HG02973 (cell line): ENCODE measurements around the gene CFAP54.
"Not testable (repeated sequence)": the region's sequence is repeated elsewhere in the genome, so short reads cannot be mapped to it uniquely, and the experiment has no call there.

Source experiments
- ATAC-seq: cut with Tn5 transposase; IDR thresholded peaks from one replicate; pipeline ENCODE4 v1.9.1; 2021; ENCODE audit warnings: moderate library complexity; ENCODE audit not compliant: unreplicated experiment

Gene CFAP54

DNA sequence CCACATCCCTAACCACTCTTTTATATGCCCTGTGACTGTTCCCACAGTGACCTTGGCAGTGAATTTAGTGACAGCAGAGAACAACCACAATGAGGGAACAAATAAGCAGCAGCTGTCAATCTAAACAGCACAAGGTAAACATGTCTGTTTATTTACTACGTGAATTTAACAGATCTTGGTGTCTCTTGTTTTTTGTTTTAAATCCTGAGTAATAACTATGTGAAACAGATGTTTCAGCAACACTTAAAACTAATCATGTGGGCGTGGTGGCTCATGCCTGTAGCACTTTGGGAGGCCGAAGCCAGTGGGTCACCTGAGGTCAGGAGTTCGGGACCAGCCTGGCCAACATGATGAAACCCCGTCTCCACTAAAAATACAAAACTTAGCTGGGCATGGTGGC lies 17.0 kb upstream of the CFAP54 start:
- no peak for ATAC-seq

- ATAC-seq: no peak
These were observed 15.8 kb upstream of the CFAP54 start for GRCh38 chr12:96473394-96474093.

- ATAC-seq: no peak
These were observed 15.2 kb upstream of the CFAP54 start for GRCh38 chr12:96474206-96474605.

DNA sequence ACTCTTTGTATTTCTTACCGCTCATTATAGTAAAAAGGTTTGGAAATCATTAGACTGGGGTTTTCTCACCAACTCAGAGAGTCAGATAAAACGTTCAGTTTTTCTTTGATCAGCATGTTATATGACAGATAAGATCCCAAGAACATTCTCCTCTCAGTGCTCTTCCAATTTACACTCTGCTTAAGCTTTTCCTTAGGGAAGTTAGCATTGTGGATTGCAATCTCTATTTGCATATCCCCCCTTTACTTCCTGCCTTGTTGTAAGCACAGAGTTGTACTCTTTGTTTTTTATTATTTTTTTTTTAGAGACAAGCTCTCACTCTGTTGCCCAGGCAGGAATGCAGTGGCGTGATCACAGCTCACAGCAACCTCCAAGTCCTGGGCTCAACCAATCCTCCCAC lies 11.4 kb upstream of the CFAP54 start:
- ATAC-seq: no peak

DNA sequence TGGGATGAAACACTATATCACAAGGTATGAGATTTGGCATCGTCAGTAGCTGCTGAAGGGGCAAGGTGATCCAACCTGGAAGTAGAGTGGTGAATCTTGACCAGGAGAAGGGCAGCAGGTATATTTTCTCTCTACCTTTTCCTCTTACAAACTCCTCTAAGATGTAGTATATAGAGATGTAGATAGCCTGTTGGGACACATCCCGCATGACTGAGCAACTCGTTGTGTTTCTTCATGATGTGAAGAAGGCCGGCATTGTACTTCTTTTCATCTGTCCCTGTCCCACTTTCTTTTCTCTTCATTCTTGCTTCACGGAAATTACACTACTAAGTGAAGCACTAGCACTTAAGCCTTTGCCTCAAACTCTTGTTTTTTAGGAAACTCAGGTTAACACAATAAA lies 7.3 kb upstream of the CFAP54 start:
- ATAC-seq: no peak

DNA sequence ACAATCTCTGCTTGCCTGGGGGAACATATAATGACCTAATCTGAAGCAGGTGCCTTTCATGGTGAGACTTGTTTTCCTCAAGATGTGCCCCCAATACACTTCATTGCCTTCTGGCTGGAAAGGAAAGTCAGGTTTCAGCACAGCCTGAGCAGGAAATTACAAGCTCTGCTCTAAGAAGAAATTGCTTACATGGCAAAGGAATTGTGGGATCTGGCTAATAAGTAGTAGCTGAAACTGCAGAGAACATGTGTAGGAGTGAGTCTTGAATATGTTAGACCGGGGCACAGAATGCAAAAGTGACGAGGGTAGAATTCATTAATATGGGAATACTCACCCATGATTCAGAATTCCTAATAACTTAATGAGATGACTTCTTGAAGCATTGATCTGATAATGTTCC lies 6.3 kb upstream of the CFAP54 start:
- no peak for ATAC-seq

DNA sequence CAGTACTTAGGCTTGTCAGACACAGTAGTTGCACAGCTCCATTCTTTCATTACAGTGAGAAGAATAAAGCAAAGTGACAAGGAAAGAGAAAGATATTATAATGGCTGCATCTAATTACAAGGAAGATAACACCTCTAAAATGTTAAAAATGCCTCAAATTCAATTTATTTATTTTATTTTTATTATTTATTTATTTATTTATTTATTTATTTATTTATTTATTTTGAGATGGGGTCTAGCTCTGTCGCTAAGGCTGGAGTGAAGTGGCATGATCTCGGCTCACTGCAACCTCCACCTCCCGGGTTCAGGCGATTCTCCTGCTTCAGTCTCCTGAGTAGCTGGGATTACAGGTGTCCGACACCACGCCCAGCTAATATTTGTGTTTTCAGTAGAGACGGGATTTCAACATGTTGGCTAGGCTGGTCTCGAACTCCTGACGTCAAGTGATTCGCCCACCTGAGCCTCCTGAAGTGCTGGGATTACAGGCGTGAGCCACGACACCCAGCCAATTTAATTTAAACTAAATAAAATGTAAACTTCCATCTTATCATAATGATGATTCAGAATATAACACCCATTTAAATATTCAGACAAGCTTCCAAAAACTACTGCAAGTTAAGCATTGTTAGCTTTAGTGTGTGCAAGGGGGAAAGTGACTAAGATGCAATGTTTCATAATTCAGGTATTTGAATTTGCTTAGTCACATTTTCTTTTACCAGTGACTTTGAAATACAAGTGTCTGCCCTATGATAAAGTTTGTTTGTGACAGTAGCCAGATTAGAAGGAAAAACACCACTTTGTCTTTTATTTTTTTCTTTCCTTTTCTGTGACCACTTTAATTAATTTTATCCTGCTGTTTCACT lies 2.4 kb upstream of the CFAP54 start:
- no peak for ATAC-seq

DNA sequence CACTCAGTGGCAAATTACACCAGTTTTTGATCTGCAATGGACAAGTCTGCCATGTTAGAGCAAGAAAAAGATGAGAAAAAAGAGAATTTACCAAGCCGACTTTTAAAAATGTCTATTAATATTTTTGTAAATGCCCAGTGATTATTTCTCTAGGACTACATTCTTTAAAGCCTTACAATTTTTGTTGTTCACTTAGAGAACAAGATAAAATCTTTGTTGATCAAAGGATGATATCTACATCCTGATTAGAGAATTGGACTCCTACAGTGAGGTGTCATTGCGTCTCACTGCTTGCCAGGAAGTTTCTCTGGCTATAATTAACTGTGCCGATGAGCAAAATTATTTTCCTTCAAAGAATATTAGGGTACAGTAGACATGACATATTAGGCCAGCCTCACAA lies 1.7 kb upstream of the CFAP54 start:
- no peak for ATAC-seq

- ATAC-seq: no peak
These were observed 3.7 kb downstream of the CFAP54 start for GRCh38 chr12:96493106-96493505.

GRCh38 chr12:96494154-96494553 lies 4.8 kb downstream of the CFAP54 start:
- not testable (repeated sequence) for ATAC-seq

- ATAC-seq: no peak
These were observed 5.8 kb downstream of the CFAP54 start for GRCh38 chr12:96495155-96495554.

- peak; percentile 69 for ATAC-seq
These were observed 6.6 kb downstream of the CFAP54 start for GRCh38 chr12:96495841-96496545.

- ATAC-seq: no peak
These were observed 7.6 kb downstream of the CFAP54 start for GRCh38 chr12:96496944-96497343.

DNA sequence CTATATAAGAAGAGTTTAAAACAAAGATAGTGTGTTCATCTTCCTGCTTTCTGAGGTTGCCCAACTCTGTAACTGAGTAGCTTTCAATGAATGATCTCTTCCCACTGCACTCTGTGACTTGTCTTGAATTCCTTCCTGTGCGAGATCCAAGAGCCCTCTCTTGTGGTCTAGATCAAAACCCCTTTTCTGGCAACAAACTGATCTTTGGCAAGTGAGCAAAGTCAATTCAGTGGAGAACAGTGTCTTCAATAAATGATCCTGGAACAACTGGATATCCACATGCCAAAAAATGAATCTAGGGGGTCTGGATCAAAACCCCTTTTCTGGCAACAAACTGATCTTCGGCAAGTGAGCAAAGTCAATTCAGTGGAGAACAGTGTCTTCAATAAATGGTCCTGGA lies 8.5 kb downstream of the CFAP54 start:
- no peak for ATAC-seq

DNA sequence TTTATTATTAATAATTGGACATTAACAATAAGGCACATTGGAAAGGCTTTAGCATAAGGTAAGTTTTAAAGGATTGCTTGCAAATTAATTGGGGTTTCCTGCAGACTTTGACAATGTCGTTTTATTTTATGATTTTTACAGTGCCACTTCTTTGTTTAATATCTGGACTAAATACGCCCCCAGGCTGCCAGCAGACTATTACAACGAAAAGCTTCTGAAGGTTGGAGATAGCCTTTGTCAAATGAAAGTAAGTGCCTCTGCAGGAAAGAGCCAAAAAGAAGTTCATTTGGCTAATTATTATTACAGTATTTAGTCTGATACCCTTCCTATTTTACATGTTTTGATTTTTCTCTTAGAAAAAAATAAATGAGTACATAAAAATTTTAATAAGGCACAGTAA lies 11.3 kb downstream of the CFAP54 start:
- no peak for ATAC-seq

DNA sequence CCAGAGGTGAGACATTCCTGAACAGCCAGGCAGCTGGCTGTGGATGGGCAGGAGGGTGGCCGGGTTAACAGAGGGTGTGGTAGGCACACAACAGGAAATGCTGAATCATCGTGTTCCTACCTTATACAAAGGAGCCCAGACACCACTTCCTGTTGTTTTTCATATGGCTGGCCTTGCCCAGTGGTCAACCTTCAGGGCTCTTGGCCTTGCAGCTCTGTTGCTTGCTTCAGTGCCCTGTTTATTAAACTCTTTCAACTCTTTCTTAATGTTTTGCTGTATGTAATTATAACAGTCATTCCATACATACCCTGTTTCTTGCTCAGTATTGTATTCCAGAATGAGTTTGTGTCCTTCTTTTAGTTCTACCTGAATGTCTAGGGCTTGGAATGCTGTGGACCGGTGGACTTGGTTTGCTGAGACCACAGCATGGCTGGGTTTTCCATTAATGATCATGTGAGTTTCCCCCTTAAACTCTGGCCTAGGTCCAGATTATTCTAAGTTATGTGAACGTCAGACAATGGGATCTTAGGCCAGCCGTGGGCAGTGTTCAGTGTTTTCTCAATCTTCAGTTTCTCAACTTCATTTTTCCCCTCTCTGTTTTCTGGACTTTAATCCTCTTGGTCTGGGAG lies 11.9 kb downstream of the CFAP54 start:
- peak; percentile 54 for ATAC-seq

- no peak for ATAC-seq
These were observed 12.5 kb downstream of the CFAP54 start for GRCh38 chr12:96501908-96502307.

DNA sequence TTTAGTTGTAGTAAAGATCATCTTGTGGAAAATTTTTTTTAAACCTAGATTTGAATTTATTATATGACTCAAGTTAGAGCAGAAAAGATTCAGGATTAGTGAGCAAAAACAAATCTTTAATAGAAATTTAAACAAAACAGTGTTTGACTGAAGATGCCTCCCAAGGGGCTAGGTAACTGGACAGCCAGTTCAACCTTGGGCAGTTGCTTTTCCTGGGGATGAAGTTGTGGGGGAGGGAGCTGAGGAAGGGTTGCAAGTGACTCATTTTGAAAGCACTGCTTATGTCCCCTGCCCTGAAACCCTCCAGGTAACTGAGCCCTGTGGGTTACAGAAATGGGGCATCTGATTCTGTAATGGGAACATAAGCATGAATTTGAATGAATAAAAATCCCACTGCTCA lies 13.1 kb downstream of the CFAP54 start:
- ATAC-seq: peak; percentile 55

GRCh38 chr12:96502949-96503532 lies 13.7 kb downstream of the CFAP54 start:
- no peak for ATAC-seq

DNA sequence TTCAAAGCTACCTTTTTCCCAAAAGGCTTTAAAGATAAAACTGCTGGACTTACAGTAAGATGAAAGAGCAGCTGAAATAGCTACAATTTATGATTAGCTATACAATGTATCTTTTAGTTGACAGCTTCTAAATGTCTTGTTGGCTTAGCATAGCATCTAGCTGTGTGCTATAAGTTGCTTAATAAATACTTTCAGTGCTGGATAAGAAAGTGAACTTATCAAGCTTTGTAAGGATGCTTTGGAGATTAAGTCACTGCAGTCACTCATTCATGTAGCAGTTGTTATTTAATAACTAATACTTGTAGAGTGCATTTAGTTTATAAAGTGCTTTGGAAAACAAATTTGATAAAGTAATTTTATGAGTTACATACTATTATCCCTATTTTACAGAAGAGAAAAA lies 14.6 kb downstream of the CFAP54 start:
- ATAC-seq: no peak

GRCh38 chr12:96506776-96507175 lies 17.4 kb downstream of the CFAP54 start:
- ATAC-seq: no peak
